ENCODE measurements around the gene RIMBP2. TPM values are rescaled to one million over a fixed set of nuclear protein-coding genes. Genes with fewer than 3 reads are reported as not detected.

The RIMBP2 gene
- polyA plus RNA-seq, 1 donor (not counting 4 experiments of a cell fraction or from before 2014, with no cell fraction given), result 0.16 TPM

DNA sequence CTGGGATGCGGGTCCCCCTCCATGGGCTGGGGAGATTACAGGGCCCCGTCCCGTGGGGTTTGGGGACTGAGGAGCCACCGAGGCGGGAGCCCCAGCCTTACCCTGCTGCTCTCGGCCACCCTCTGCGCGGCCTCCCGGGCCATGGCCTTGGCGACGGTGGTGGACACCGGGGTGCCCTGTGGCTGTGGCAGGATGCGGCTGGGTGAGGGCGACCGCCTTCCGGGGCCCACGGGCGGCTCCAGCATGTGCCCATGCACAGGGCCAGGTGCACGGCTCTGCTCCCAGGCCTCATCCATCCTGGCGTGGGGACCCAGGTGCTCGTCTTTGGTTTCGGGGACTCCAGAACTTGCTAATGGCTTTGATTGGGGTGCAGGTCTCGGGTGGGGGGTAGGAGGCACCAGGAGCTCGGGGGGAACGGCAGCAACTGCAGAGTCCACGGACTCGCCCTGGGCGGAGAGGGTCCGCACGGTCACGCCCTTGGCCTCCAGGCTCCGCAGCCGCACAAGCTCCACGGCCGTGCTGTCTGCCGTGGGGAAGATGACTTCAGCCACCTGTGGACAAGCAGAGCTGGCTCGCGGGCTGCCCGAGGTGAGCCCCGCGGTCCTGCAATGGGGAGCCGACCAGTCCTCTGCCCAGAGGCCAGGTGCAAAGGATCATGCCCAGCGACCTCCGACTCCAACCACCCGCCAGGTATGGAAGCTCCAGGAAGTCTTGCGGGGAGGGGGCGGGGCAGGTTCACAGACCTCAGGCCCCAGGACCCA lies 279.2 kb downstream of the RIMBP2 start:
- dilution Hi-C loops (cut with MboI; ENCODE audit: extremely low pct_ligation_motif_present, low sequenced_read_pairs), result no loop called here
- peaks cover 11% of the 10 kb centered on the region for H3K9me3 ChIP-seq (ENCODE audit: control insufficient read depth, low read depth, low read length)
- H3K79me2 ChIP-seq (ENCODE audit: control insufficient read depth, insufficient read depth, low read length), result no peaks in the 10 kb centered on the region
- H3K9ac ChIP-seq (ENCODE audit: control insufficient read depth, extremely low read depth, insufficient read depth, low read length), result no peak overlapping the region
- no peak overlapping the region for H2AFZ ChIP-seq (ENCODE audit: control insufficient read depth, low read length)
- no peak overlapping the region for H3K27ac ChIP-seq (ENCODE audit: control insufficient read depth, insufficient read depth, low read length)
- DNase-seq (ENCODE audit: low read depth, low spot score) (no peak), FAIRE-seq (no peak)
- H3K4me3 ChIP-seq (ENCODE audit: control insufficient read depth in 2 of 3, extremely low read depth in 1 of 3, insufficient read depth in 2 of 3, low read depth in 1 of 3, low read length in 3 of 3), result no peak overlapping the region
- H3K27me3 ChIP-seq (ENCODE audit: control insufficient read depth, extremely low read depth, insufficient read depth, low read length), result no peaks in the 10 kb centered on the region
- no peaks in the 10 kb centered on the region for H3K9me1 ChIP-seq (ENCODE audit: control insufficient read depth, extremely low read depth, insufficient read depth, low read length)
- H3K4me2 ChIP-seq (ENCODE audit: control insufficient read depth, extremely low read depth, insufficient read depth, low read depth, low read length), result no peak overlapping the region
- TF ChIP-seq CTCF (optimal IDR thresholded peaks at IDR 0.05 in 1 of 3, IDR thresholded peaks at IDR 0.05 in 1 of 3, conservative IDR thresholded peaks at IDR 0.05 in 1 of 3; ENCODE audit: extremely low read depth in 1 of 3, insufficient read depth in 2 of 3, low read length in 3 of 3), result no peak
- no peak for TF ChIP-seq EZH2 (IDR thresholded peaks at IDR 0.05; ENCODE audit: low read length)
- H3K36me3 ChIP-seq (ENCODE audit: control insufficient read depth in 2 of 2, extremely low read depth in 1 of 2, insufficient read depth in 2 of 2, low read length in 2 of 2), result no peaks in the 10 kb centered on the region
- H3K4me1 ChIP-seq (ENCODE audit: control insufficient read depth, extremely low read depth, insufficient read depth, low read length), result no peaks in the 10 kb centered on the region
- H4K20me1 ChIP-seq (ENCODE audit: control insufficient read depth, extremely low read depth, insufficient read depth, low read length), result no peaks in the 10 kb centered on the region

DNA sequence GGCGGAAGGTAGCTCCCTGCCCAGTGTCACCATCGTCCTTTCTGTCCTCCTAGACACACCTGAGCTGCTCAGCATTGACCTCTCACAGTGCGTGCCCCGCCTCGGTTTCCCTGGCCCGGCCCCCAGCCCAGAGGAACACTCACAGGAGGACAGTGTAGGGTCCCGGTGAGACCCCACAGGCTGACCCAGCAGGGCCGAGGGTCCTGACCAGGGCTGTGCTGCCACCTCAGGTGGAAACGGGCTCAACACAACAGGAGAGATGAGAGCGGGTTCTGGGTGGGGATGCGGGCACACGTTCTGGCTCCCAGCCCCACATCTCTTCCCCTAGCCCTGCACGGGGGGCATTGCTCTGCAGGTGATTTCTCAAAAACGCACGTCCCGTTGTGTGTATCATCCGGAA lies 280.3 kb downstream of the RIMBP2 start:
- H2AFZ ChIP-seq (ENCODE audit: control insufficient read depth, low read length), result no peak overlapping the region
- no peak overlapping the region for H3K4me3 ChIP-seq (ENCODE audit: control insufficient read depth in 2 of 3, extremely low read depth in 1 of 3, insufficient read depth in 2 of 3, low read depth in 1 of 3, low read length in 3 of 3)
- no peaks in the 10 kb centered on the region for H3K79me2 ChIP-seq (ENCODE audit: control insufficient read depth, insufficient read depth, low read length)
- H4K20me1 ChIP-seq (ENCODE audit: control insufficient read depth, extremely low read depth, insufficient read depth, low read length), result no peaks in the 10 kb centered on the region
- no peak overlapping the region for H3K4me2 ChIP-seq (ENCODE audit: control insufficient read depth, extremely low read depth, insufficient read depth, low read depth, low read length)
- TF ChIP-seq CTCF (optimal IDR thresholded peaks at IDR 0.05 in 1 of 3, IDR thresholded peaks at IDR 0.05 in 1 of 3, conservative IDR thresholded peaks at IDR 0.05 in 1 of 3; ENCODE audit: extremely low read depth in 1 of 3, insufficient read depth in 2 of 3, low read length in 3 of 3) (no peak), EZH2 (IDR thresholded peaks at IDR 0.05; ENCODE audit: low read length) (no peak)
- H3K9ac ChIP-seq (ENCODE audit: control insufficient read depth, extremely low read depth, insufficient read depth, low read length), result no peak overlapping the region
- dilution Hi-C loops (cut with MboI; ENCODE audit: extremely low pct_ligation_motif_present, low sequenced_read_pairs), result no loop called here
- DNase-seq (ENCODE audit: low read depth, low spot score), result no peak
- no peaks in the 10 kb centered on the region for H3K9me1 ChIP-seq (ENCODE audit: control insufficient read depth, extremely low read depth, insufficient read depth, low read length)
- H3K9me3 ChIP-seq (ENCODE audit: control insufficient read depth, low read depth, low read length), result peaks cover 7% of the 10 kb centered on the region
- H3K36me3 ChIP-seq (ENCODE audit: control insufficient read depth in 2 of 2, extremely low read depth in 1 of 2, insufficient read depth in 2 of 2, low read length in 2 of 2), result no peaks in the 10 kb centered on the region
- no peaks in the 10 kb centered on the region for H3K4me1 ChIP-seq (ENCODE audit: control insufficient read depth, extremely low read depth, insufficient read depth, low read length)
- no peaks in the 10 kb centered on the region for H3K27me3 ChIP-seq (ENCODE audit: control insufficient read depth, extremely low read depth, insufficient read depth, low read length)
- FAIRE-seq, result no peak
- no peak overlapping the region for H3K27ac ChIP-seq (ENCODE audit: control insufficient read depth, insufficient read depth, low read length)
